Measurements from ENCODE around the gene BACH2. TPM values are rescaled to one million over a fixed set of nuclear protein-coding genes. Genes with fewer than 3 reads are reported as not detected.

The BACH2 gene
- total RNA-seq, 4 donors from 2014 or later = 4.2 to 9.8 (median 5.8) TPM

- H3K27ac ChIP-seq (replicated peaks in 1 of 4) = no peak overlapping the region
- intact Hi-C loops (cut with DNase I) = loop anchor here (5.0 to 10.0 kb wide), 3 partner anchors 122 to 279 kb away; partner anchors contain the start of gene BACH2
- 81% methylated on average over 3 of the region's 3 CpGs for WGBS
Observed at GRCh38 chr6:90095788-90096187, 200.9 kb downstream of the BACH2 start.

GRCh38 chr6:90095145-90095544 is 201.5 kb downstream of the BACH2 start:
- Histone ChIP-seq H3K36me3 (no peaks in the 10 kb centered on the region), H3K4me3 (no peak overlapping the region), H3K4me1 (peaks cover 22 to 33% (median 32%) of the 10 kb centered on the region in 4 donors), H3K9me3 (no peaks in the 10 kb centered on the region), H3K27ac (replicated peaks in 1 of 4) (no peak overlapping the region), H3K27me3 (no peaks in the 10 kb centered on the region)
- no peak for DNase-seq (ENCODE audit: extremely low spot score)
- intact Hi-C loops (cut with DNase I) = loop anchor here (5.0 to 10.0 kb wide), 3 partner anchors 122 to 280 kb away; partner anchors contain the start of gene BACH2
- 91% methylated on average over 2 of the region's 2 CpGs for WGBS
- TF ChIP-seq POLR2A (IDR thresholded peaks at IDR 0.05; ENCODE audit: low read depth) (no peak), POLR2AphosphoS5 (IDR thresholded peaks at IDR 0.05) (no peak), EP300 (IDR thresholded peaks at IDR 0.05) (no peak), CTCF (IDR thresholded peaks at IDR 0.05) (no peak)

More at GRCh38 chr6:90095788-90096187, 200.9 kb downstream of the BACH2 start:
- DNase-seq (ENCODE audit: extremely low spot score) = no peak
- Histone ChIP-seq H3K36me3 (no peaks in the 10 kb centered on the region), H3K27me3 (no peaks in the 10 kb centered on the region), H3K4me1 (peaks cover 22 to 33% (median 32%) of the 10 kb centered on the region in 4 donors), H3K9me3 (no peaks in the 10 kb centered on the region), H3K4me3 (no peak overlapping the region)
- TF ChIP-seq POLR2AphosphoS5 (IDR thresholded peaks at IDR 0.05) (no peak), CTCF (IDR thresholded peaks at IDR 0.05) (no peak)

GRCh38 chr6:90093558-90094073 is 203.0 kb downstream of the BACH2 start:
- 98% methylated on average over 3 of the region's 3 CpGs for WGBS
- intact Hi-C loops (cut with DNase I) = loop anchor here (10.0 kb wide), 1 partner anchor 281 kb away; no protein-coding TSS in a partner anchor
- no peak for DNase-seq (ENCODE audit: extremely low spot score)
- H3K36me3 ChIP-seq = no peaks in the 10 kb centered on the region
- no peak overlapping the region for H3K4me3 ChIP-seq
- TF ChIP-seq EP300 (IDR thresholded peaks at IDR 0.05) (no peak), POLR2AphosphoS5 (IDR thresholded peaks at IDR 0.05) (no peak), POLR2A (IDR thresholded peaks at IDR 0.05; ENCODE audit: low read depth) (no peak), CTCF (IDR thresholded peaks at IDR 0.05) (no peak)
- H3K27me3 ChIP-seq = no peaks in the 10 kb centered on the region
- peaks cover 20 to 28% (median 24%) of the 10 kb centered on the region in 4 donors for H3K4me1 ChIP-seq
- no peaks in the 10 kb centered on the region for H3K9me3 ChIP-seq
- H3K27ac ChIP-seq (replicated peaks in 1 of 4) = no peak overlapping the region

GRCh38 chr6:90090866-90091265 is 205.8 kb downstream of the BACH2 start:
- H3K36me3 ChIP-seq = no peaks in the 10 kb centered on the region
- no peak overlapping the region for H3K4me3 ChIP-seq
- 87% methylated on average over 2 of the region's 2 CpGs for WGBS
- DNase-seq (ENCODE audit: extremely low spot score) = no peak
- intact Hi-C loops (cut with DNase I) = loop anchor here (10.0 kb wide), 1 partner anchor 284 kb away; no protein-coding TSS in a partner anchor
- TF ChIP-seq CTCF (IDR thresholded peaks at IDR 0.05) (no peak), POLR2AphosphoS5 (IDR thresholded peaks at IDR 0.05) (no peak), POLR2A (IDR thresholded peaks at IDR 0.05; ENCODE audit: low read depth) (no peak)
- no peaks in the 10 kb centered on the region for H3K9me3 ChIP-seq
- H3K4me1 ChIP-seq = peaks cover 0 to 8% (median 4%) of the 10 kb centered on the region in 4 donors
- H3K27ac ChIP-seq (replicated peaks in 1 of 4) = no peak overlapping the region
- H3K27me3 ChIP-seq = no peaks in the 10 kb centered on the region

- H3K4me3 ChIP-seq = no peak overlapping the region
- no peak overlapping the region for H3K27ac ChIP-seq (replicated peaks in 1 of 4)
- no peaks in the 10 kb centered on the region for H3K9me3 ChIP-seq
- H3K4me1 ChIP-seq = peaks cover 0 to 8% (median 2%) of the 10 kb centered on the region in 4 donors
- TF ChIP-seq POLR2A (IDR thresholded peaks at IDR 0.05; ENCODE audit: low read depth) (no peak), POLR2AphosphoS5 (IDR thresholded peaks at IDR 0.05) (no peak), CTCF (IDR thresholded peaks at IDR 0.05) (no peak), EP300 (IDR thresholded peaks at IDR 0.05) (no peak)
- H3K36me3 ChIP-seq = no peaks in the 10 kb centered on the region
- H3K27me3 ChIP-seq = no peaks in the 10 kb centered on the region
- intact Hi-C loops (cut with DNase I) = loop anchor here (10.0 kb wide), 1 partner anchor 113 kb away; no protein-coding TSS in a partner anchor
- DNase-seq (ENCODE audit: extremely low spot score) = no peak
Observed at GRCh38 chr6:90088009-90088408, 208.6 kb downstream of the BACH2 start.
